Measurements from ENCODE around the gene ASTN2.
A peak's percentile ranks its signal among the peaks of the same experiment; 100 is the strongest.

The ASTN2 gene

GRCh38 chr9:116452634-116453033, 962.2 kb downstream of the ASTN2 start:
- DNase-seq (ENCODE audit: low spot score) = no peak

GRCh38 chr9:116452227-116452626, 962.6 kb downstream of the ASTN2 start:
- DNase-seq (ENCODE audit: low spot score) = no peak

GRCh38 chr9:116451500-116452115, 963.2 kb downstream of the ASTN2 start:
- no peak for DNase-seq (ENCODE audit: low spot score)

- DNase-seq (ENCODE audit: low spot score) = peak; percentile 14
Observed at GRCh38 chr9:116450378-116451139, 964.3 kb downstream of the ASTN2 start.

GRCh38 chr9:116449949-116450348, 964.9 kb downstream of the ASTN2 start:
- DNase-seq (ENCODE audit: low spot score) = no peak

GRCh38 chr9:116448431-116448830, 966.4 kb downstream of the ASTN2 start:
- no peak for DNase-seq (ENCODE audit: low spot score)

GRCh38 chr9:116447934-116448333, 966.9 kb downstream of the ASTN2 start:
- DNase-seq (ENCODE audit: low spot score) = no peak

GRCh38 chr9:116442528-116442927, 972.3 kb downstream of the ASTN2 start:
- DNase-seq (ENCODE audit: low spot score) = no peak

- no peak for DNase-seq (ENCODE audit: low spot score)
Observed at GRCh38 chr9:116437411-116438370, 977.2 kb downstream of the ASTN2 start.

- no peak for DNase-seq (ENCODE audit: low spot score)
Observed at GRCh38 chr9:116436121-116436520, 978.7 kb downstream of the ASTN2 start.

- no peak for DNase-seq (ENCODE audit: low spot score)
Observed at GRCh38 chr9:116435706-116436105, 979.2 kb downstream of the ASTN2 start.

- DNase-seq (ENCODE audit: low spot score) = no peak
Observed at GRCh38 chr9:116434314-116434713, 980.5 kb downstream of the ASTN2 start.

GRCh38 chr9:116432051-116432450, 982.8 kb downstream of the ASTN2 start:
- no peak for DNase-seq (ENCODE audit: low spot score)

GRCh38 chr9:116430849-116431248, 984.0 kb downstream of the ASTN2 start:
- no peak for DNase-seq (ENCODE audit: low spot score)

- no peak for DNase-seq (ENCODE audit: low spot score)
Observed at GRCh38 chr9:116425244-116425643, 989.6 kb downstream of the ASTN2 start.

- DNase-seq (ENCODE audit: low spot score) = no peak
Observed at GRCh38 chr9:116423149-116423548, 991.7 kb downstream of the ASTN2 start.

- no peak for DNase-seq (ENCODE audit: low spot score)
Observed at GRCh38 chr9:116422119-116422979, 992.5 kb downstream of the ASTN2 start.

GRCh38 chr9:116420993-116421538, 993.8 kb downstream of the ASTN2 start:
- no peak for DNase-seq (ENCODE audit: low spot score)

- no peak for DNase-seq (ENCODE audit: low spot score)
Observed at GRCh38 chr9:116419181-116419580, 995.7 kb downstream of the ASTN2 start.

GRCh38 chr9:116417464-116417863, 997.4 kb downstream of the ASTN2 start:
- DNase-seq (ENCODE audit: low spot score) = no peak

GRCh38 chr9:116416421-116416820, 998.4 kb downstream of the ASTN2 start:
- no peak for DNase-seq (ENCODE audit: low spot score)
